K562 (cell line): ENCODE results near the gene MBNL1. TPM values are rescaled to one million over a fixed set of nuclear protein-coding genes. Genes with fewer than 3 reads are reported as not detected.
A peak's percentile ranks its signal among the peaks of the same experiment; 100 is the strongest.

Experiments
- ATAC-seq: fragments of 200-7000 bp; cut with Tn5 transposase; 3 replicates; pipeline ENCODE4 v1.9.1; 2020; ENCODE audit warnings: moderate library complexity
- BruUV-seq: library from RNA; stranded (reverse); fragments of 400-500 nt; replicated peaks from 2 replicates; lab custom pipeline; 2021; lab: Mats Ljungman, UMichigan
- CTCF ChIA-PET: fragments of 300-600 bp; formaldehyde crosslinking; extraction: SDS; loops from one replicate; lab custom pipeline; 2021; ENCODE audit warnings: low intra/inter-chr PET ratio; lab: Yijun Ruan, JAX
- POLR2A ChIA-PET: fragments of 300-600, 350-650 bp; sonication (Branson Sonifier 250); formaldehyde crosslinking; extraction: SDS; loops from one replicate; lab custom pipeline; 2021; ENCODE audit warnings: antibody characterized with exemption, inconsistent platforms; lab: Yijun Ruan, JAX
- DNase-seq, 4 experiments: peaks; one replicate each; pipeline versions ENCODE4 v3.0.0 to v3.0.0-alpha.2; 2011 to 2018; ENCODE audit warnings: low spot score in 3 of 4, mixed read lengths in 3 of 4; ENCODE audit errors: extremely low read depth in 1 of 4
- FAIRE-seq: peaks from 2 replicates; lab custom pipeline; 2011; peaks lifted over from hg19 to GRCh38; lab: Jason Lieb, UNC
- H2AFZ ChIP-seq: 2 replicates; pipeline ENCODE4 v1.6.0; 2011; ENCODE audit warnings: low read depth, low read length, control low read depth, inconsistent platforms
- H3K27ac ChIP-seq: fragments of 200-600 bp; 3 replicates; pipeline ENCODE4 v1.8.0; 2011; ENCODE audit warnings: low read depth, mild to moderate bottlenecking, control low read depth, inconsistent platforms, low read length, moderate library complexity, mixed read lengths; ENCODE audit errors: extremely low read depth
- H3K27me3 ChIP-seq, 2 experiments: fragments of 300-600 bp in 1 of 2; 2 replicates in 1 of 2; 3 replicates in 1 of 2; pipeline versions ENCODE4 v1.6.0 to v1.8.0; 2011; ENCODE audit warnings: inconsistent platforms in 2 of 2, low read length in 2 of 2, mild to moderate bottlenecking in 1 of 2, mixed read lengths in 1 of 2, moderate library complexity in 1 of 2; ENCODE audit not compliant: control insufficient read depth in 2 of 2, insufficient read depth in 2 of 2
- H3K36me3 ChIP-seq: fragments of 300-600 bp; 3 replicates; pipeline ENCODE4 v1.8.0; 2011; ENCODE audit warnings: mild to moderate bottlenecking, low read length, inconsistent platforms; ENCODE audit not compliant: control insufficient read depth, insufficient read depth
- H3K4me1 ChIP-seq, 2 experiments: fragments of 200-600 bp in 1 of 2; replicated peaks in 1 of 2; 2 replicates in 1 of 2; 3 replicates in 1 of 2; pipeline versions ENCODE4 v1.5.1 to v1.8.0; 2011; ENCODE audit warnings: inconsistent platforms in 2 of 2, low read length in 2 of 2, mild to moderate bottlenecking in 1 of 2, mixed read lengths in 1 of 2, moderate library complexity in 1 of 2; ENCODE audit not compliant: control insufficient read depth in 2 of 2, insufficient read depth in 2 of 2
- H3K4me2 ChIP-seq: 2 replicates; pipeline ENCODE4 v1.6.1; 2011; ENCODE audit warnings: low read length, control low read depth, inconsistent platforms, mixed read lengths; ENCODE audit not compliant: insufficient read depth
- H3K4me3 ChIP-seq: fragments of 200-600 bp; sonication (generic), shearing (Covaris generic); 2 replicates; pipeline ENCODE4 v1.5.1; 2016; ENCODE audit warnings: control low read depth, inconsistent platforms
- H3K79me2 ChIP-seq: fragments of 200-600 bp; 3 replicates; pipeline ENCODE4 v1.8.0; 2011; ENCODE audit warnings: low read length, inconsistent platforms; ENCODE audit not compliant: control insufficient read depth, insufficient read depth
- H3K9ac ChIP-seq, 2 experiments: 2 replicates each; pipeline versions ENCODE4 v1.6.0 to v1.6.1; 2011; ENCODE audit warnings: low read depth in 2 of 2, low read length in 2 of 2, control low read depth in 1 of 2, inconsistent platforms in 1 of 2, mild to moderate bottlenecking in 1 of 2, mixed read lengths in 1 of 2; ENCODE audit not compliant: insufficient read depth in 1 of 2
- H3K9me1 ChIP-seq: one replicate; pipeline ENCODE4 v1.6.0; 2011; ENCODE audit warnings: inconsistent platforms, mild to moderate bottlenecking, low read length, moderate library complexity; ENCODE audit not compliant: control insufficient read depth, insufficient read depth
- H3K9me3 ChIP-seq: replicated peaks from 2 replicates; pipeline ENCODE4 v1.5.1; 2011; ENCODE audit warnings: low read depth, low read length, inconsistent platforms; ENCODE audit not compliant: control insufficient read depth, insufficient read depth
- H4K20me1 ChIP-seq: replicated peaks from 2 replicates; pipeline ENCODE4 v1.6.1; 2011; ENCODE audit warnings: low read length, inconsistent platforms, mixed read lengths; ENCODE audit not compliant: control insufficient read depth, insufficient read depth
- ARID1B ChIP-seq: fragments of 450-650 bp; IDR thresholded peaks from 2 replicates; pipeline ENCODE4 v1.6.1; 2016; ENCODE audit warnings: antibody characterized with exemption, mild to moderate bottlenecking, inconsistent platforms
- CBFA2T3 ChIP-seq: fragments of 450-650 bp; IDR thresholded peaks from 2 replicates; pipeline ENCODE4 v1.6.1; 2017
- CBX5 ChIP-seq: IDR thresholded peaks from 2 replicates; pipeline ENCODE4 v1.6.1; 2014; ENCODE audit warnings: low read depth, borderline replicate concordance
- CSDE1 ChIP-seq, 2 experiments: fragments of 450-650 bp; IDR thresholded peaks; 2 replicates each; pipeline ENCODE4 v1.6.1; 2016; ENCODE audit warnings: mild to moderate bottlenecking in 1 of 2
- ETV5 ChIP-seq: sonication (generic); formaldehyde crosslinking; IDR thresholded peaks from 2 replicates; pipeline ENCODE4 v1.4.0; 2020; ENCODE audit warnings: low read depth, mild to moderate bottlenecking, missing genetic modification reagents
- FIP1L1 ChIP-seq: fragments of 200-400 bp; formaldehyde crosslinking; IDR thresholded peaks from 2 replicates; pipeline ENCODE4 v1.6.1; 2018; ENCODE audit warnings: mild to moderate bottlenecking, low read depth, low read length; ENCODE audit not compliant: poor library complexity, severe bottlenecking
- GATA2 ChIP-seq: sonication (generic); formaldehyde crosslinking; IDR thresholded peaks from 2 replicates; pipeline ENCODE4 v1.4.0; 2020; ENCODE audit warnings: mild to moderate bottlenecking, missing genetic modification reagents
- HIVEP1 ChIP-seq: fragments of 250-450 bp; sonication (Bioruptor Pico); IDR thresholded peaks from 2 replicates; pipeline ENCODE4 v1.4.0; 2020; ENCODE audit warnings: mild to moderate bottlenecking
- ILK ChIP-seq: fragments of 450-650 bp; IDR thresholded peaks from 2 replicates; pipeline ENCODE4 v1.6.1; 2016; ENCODE audit warnings: missing genetic modification characterization, low read depth, mild to moderate bottlenecking, missing compliant biosample characterization, moderate library complexity, borderline replicate concordance
- KHSRP ChIP-seq: fragments of 450-650 bp; IDR thresholded peaks from 2 replicates; pipeline ENCODE4 v1.6.1; 2017
- MECOM ChIP-seq: fragments of 250-450 bp; sonication (Bioruptor Pico); IDR thresholded peaks from 2 replicates; pipeline ENCODE4 v1.8.0; 2022; ENCODE audit warnings: inconsistent platforms
- NR2C2 ChIP-seq, 2 experiments: fragments of 200-800 bp in 1 of 2; sonication (Bioruptor generic) in 1 of 2; sonication (generic) in 1 of 2; formaldehyde crosslinking in 1 of 2; IDR thresholded peaks; 2 replicates each; pipeline versions ENCODE4 v1.6.1 to v1.8.0; 2016 to 2022; ENCODE audit warnings: mild to moderate bottlenecking in 1 of 2, missing compliant biosample characterization in 1 of 2, missing genetic modification characterization in 1 of 2, missing genetic modification reagents in 1 of 2
- PCBP1 ChIP-seq: fragments of 200-400 bp; formaldehyde crosslinking; IDR thresholded peaks from 2 replicates; pipeline ENCODE4 v1.6.1; 2018; ENCODE audit warnings: mild to moderate bottlenecking, low read depth, low read length; ENCODE audit not compliant: poor library complexity, severe bottlenecking
- RB1 ChIP-seq: fragments of 450-650 bp; IDR thresholded peaks from 2 replicates; pipeline ENCODE4 v1.6.1; 2017; ENCODE audit warnings: low read depth, mild to moderate bottlenecking
- ZKSCAN8 ChIP-seq: fragments of 200-800 bp; sonication (Bioruptor generic); IDR thresholded peaks from 2 replicates; pipeline ENCODE4 v1.6.1; 2016; ENCODE audit warnings: missing genetic modification characterization, missing compliant biosample characterization
- ZNF212 ChIP-seq: fragments of 450-650 bp; formaldehyde crosslinking; IDR thresholded peaks from 2 replicates; pipeline ENCODE4 v1.4.0; 2020; ENCODE audit warnings: mild to moderate bottlenecking
- ZNF778 ChIP-seq: fragments of 450-650 bp; formaldehyde crosslinking; IDR thresholded peaks from 2 replicates; pipeline ENCODE4 v1.4.0; 2020; ENCODE audit warnings: mild to moderate bottlenecking, moderate library complexity
- WGBS: fragments of 100-300 bp; shearing (Covaris generic); methylation state at CpG from one replicate; pipeline ENCODE4 v1.1.6; 2016; ENCODE audit warnings: low coverage, mixed read lengths; ENCODE audit not compliant: insufficient coverage; ENCODE audit errors: missing lambda C conversion rate; 5-methylcytosine and 5-hydroxymethylcytosine counted together
- in situ Hi-C: fragments of 300-500 bp; cut with MboI; formaldehyde crosslinking; loops from 4 replicates; pipeline ENCODE4 v1.15.0; 2018; ENCODE audit warnings: inconsistent platforms, mixed read lengths
- intact Hi-C: fragments of 100-400 bp; cut with micrococcal nuclease; formaldehyde crosslinking; loops from 2 replicates; pipeline ENCODE4 v1.14.2; 2022
- polyA plus RNA-seq, 8 experiments: library from polyadenylated mRNA; depleted of rRNA in 4 of 8; stranded (reverse) in 5 of 8; unstranded in 3 of 8; fragments of >200 nt; fragmentation: Nextera tagmentation in 2 of 8; fragmentation: Illumina TruSeq in 1 of 8; extraction: Ambion mirVana in 2 of 8; extraction: Trizol in 1 of 8; gene quantifications; 2 replicates each; pipeline versions ENCODE4 v1.2.1 to v1.2.3, GENCODE V29; 2011 to 2014; ENCODE audit warnings: inconsistent platforms in 1 of 8, missing spikeins in 1 of 8
- total RNA-seq, 7 experiments: library from RNA; depleted of rRNA in 6 of 7; stranded (reverse); fragments of >200 nt in 6 of 7; fragmentation: Illumina TruSeq in 2 of 7; extraction: Trizol in 2 of 7; gene quantifications; 2 replicates each; pipeline versions ENCODE4 v1.2.1 to v1.2.3, GENCODE V29; 2011 to 2021; ENCODE audit warnings: low replicate concordance in 1 of 7
- TF ChIP-seq, protein P1 (sequence below): fragments of 250-450 bp; sonication (Bioruptor Pico); IDR thresholded peaks from 2 replicates; pipeline ENCODE4 v1.8.0; 2021; ENCODE audit warnings: moderate library complexity, mild to moderate bottlenecking, inconsistent platforms
- TF ChIP-seq, protein P2 (sequence below): fragments of 250-450 bp; sonication (Bioruptor Pico); IDR thresholded peaks from 2 replicates; pipeline ENCODE4 v1.8.0; 2022; ENCODE audit warnings: inconsistent platforms, mild to moderate bottlenecking, moderate library complexity, borderline replicate concordance
- TF ChIP-seq, protein P3 (sequence below): sonication (generic); IDR thresholded peaks from 2 replicates; pipeline ENCODE4 v1.6.1; 2016

Gene MBNL1
- total and polyA plus RNA-seq, 9 of the 15 experiments (the other 6 are each of a cell fraction or from before 2014, with no cell fraction given) = 70.3 to 243 (median 220) TPM

DNA sequence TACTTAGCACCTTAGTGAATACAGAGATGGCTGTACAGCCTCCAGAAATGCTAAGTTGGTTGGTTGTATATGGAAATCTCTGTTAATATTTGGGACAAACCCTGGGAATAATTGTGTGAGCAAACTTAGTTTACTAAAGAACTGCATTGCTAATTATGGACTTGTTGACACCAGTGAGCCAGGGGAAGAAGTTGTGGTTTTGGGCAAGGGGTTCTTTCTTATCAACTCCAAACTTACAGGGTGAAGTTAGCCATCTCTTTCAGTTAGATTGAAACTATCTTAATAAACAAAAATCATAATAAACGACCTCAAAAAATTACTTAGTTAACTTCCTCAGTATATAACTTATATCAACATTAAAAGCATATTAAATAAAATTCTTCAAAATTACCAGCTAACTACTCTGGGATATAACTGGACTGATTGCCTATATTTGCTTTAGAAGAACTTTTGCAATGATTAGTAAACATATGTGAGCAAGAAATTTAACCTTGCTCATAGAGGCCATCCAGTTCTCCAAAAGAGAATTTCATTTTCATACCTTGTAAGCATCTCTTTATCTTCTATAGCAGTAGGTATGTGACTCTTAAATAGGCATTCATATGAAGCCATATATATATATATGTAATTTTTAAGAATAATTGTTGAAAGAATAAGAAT is 24.7 kb downstream of the MBNL1 start:
- Histone ChIP-seq H4K20me1 (peaks cover 49% of the 10 kb centered on the region), H3K4me3 (no peak overlapping the region), H3K27me3 (no peaks in the 10 kb centered on the region), H2AFZ (no peak overlapping the region), H3K4me1 (peaks cover 19 to 51% of the 10 kb centered on the region in 2 experiments), H3K9me3 (no peaks in the 10 kb centered on the region), H3K36me3 (peaks cover 47% of the 10 kb centered on the region; the same call in 2 of the 3 replicates), H3K9ac (no peak overlapping the region), H3K27ac (0 out of 3 replicates have a peak overlapping the region, but pooled peaks have one; percentile 0), H3K9me1 (peaks cover 6% of the 10 kb centered on the region), H3K79me2 (peaks cover 100% of the 10 kb centered on the region), H3K4me2 (no peak overlapping the region)
- ATAC-seq (no peak), DNase-seq (no peak), FAIRE-seq (no peak)
- ChIA-PET CTCF (no interaction called here), POLR2A (no interaction called here)
- in situ Hi-C loops = no loop called here
- WGBS = 5% methylated on average over 1 of the region's 1 CpG
- intact Hi-C loops = no loop called here
- BruUV-seq = no TSS peak
- TF ChIP-seq, protein P1, sequence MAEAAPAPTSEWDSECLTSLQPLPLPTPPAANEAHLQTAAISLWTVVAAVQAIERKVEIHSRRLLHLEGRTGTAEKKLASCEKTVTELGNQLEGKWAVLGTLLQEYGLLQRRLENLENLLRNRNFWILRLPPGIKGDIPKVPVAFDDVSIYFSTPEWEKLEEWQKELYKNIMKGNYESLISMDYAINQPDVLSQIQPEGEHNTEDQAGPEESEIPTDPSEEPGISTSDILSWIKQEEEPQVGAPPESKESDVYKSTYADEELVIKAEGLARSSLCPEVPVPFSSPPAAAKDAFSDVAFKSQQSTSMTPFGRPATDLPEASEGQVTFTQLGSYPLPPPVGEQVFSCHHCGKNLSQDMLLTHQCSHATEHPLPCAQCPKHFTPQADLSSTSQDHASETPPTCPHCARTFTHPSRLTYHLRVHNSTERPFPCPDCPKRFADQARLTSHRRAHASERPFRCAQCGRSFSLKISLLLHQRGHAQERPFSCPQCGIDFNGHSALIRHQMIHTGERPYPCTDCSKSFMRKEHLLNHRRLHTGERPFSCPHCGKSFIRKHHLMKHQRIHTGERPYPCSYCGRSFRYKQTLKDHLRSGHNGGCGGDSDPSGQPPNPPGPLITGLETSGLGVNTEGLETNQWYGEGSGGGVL (CRISPR knock-in tag) = no peak
- TF ChIP-seq ZNF778 (CRISPR knock-in tag) (no peak), ZKSCAN8 (CRISPR knock-in tag) (no peak), CBFA2T3 (peak; percentile 9; the same call in 1 of the 2 replicates), NR2C2 (CRISPR knock-in tag; IDR thresholded peaks at IDR 0.05) (no peak), NR2C2 (tag; IDR thresholded peaks at IDR 0.05) (no peak), MECOM (CRISPR knock-in tag) (no peak), CBX5 (no peak), GATA2 (CRISPR knock-in tag) (no peak), FIP1L1 (no peak), ZNF212 (no peak), ARID1B (peak; percentile 21; the same call in 1 of the 2 replicates), RB1 (no peak), ILK (no peak), KHSRP (no peak), HIVEP1 (CRISPR knock-in tag) (no peak), ETV5 (no peak), CSDE1 (IDR thresholded peaks at IDR 0.05) (no peak), PCBP1 (no peak)
- TF ChIP-seq, protein P2, sequence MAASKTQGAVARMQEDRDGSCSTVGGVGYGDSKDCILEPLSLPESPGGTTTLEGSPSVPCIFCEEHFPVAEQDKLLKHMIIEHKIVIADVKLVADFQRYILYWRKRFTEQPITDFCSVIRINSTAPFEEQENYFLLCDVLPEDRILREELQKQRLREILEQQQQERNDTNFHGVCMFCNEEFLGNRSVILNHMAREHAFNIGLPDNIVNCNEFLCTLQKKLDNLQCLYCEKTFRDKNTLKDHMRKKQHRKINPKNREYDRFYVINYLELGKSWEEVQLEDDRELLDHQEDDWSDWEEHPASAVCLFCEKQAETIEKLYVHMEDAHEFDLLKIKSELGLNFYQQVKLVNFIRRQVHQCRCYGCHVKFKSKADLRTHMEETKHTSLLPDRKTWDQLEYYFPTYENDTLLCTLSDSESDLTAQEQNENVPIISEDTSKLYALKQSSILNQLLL = no peak
- TF ChIP-seq, protein P3, sequence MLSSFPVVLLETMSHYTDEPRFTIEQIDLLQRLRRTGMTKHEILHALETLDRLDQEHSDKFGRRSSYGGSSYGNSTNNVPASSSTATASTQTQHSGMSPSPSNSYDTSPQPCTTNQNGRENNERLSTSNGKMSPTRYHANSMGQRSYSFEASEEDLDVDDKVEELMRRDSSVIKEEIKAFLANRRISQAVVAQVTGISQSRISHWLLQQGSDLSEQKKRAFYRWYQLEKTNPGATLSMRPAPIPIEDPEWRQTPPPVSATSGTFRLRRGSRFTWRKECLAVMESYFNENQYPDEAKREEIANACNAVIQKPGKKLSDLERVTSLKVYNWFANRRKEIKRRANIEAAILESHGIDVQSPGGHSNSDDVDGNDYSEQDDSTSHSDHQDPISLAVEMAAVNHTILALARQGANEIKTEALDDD = peak; percentile 38; the same call in 1 of the 2 replicates
